HG03457 (cell line): ENCODE measurements around the gene LRRC8D.
"Not testable (repeated sequence)": the region's sequence is repeated elsewhere in the genome, so short reads cannot be mapped to it uniquely, and the experiment has no call there.

Source experiments
- ATAC-seq: cut with Tn5 transposase; IDR thresholded peaks from one replicate; pipeline ENCODE4 v1.9.1; 2021; ENCODE audit warnings: moderate number of reproducible peaks; ENCODE audit not compliant: unreplicated experiment

Gene LRRC8D

GRCh38 chr1:89820422-89821321, at the start of gene LRRC8D:
Gene LRRC8D (plus strand): TSS chr1:89821032. CDS start chr1:89933069, 112,037 bp downstream.
- peak; percentile 56 for ATAC-seq

- ATAC-seq, result no peak
These were observed 48.8 kb upstream of the LRRC8D start for GRCh38 chr1:89771991-89772560.

- ATAC-seq, result not testable (repeated sequence)
These were observed 44.7 kb upstream of the LRRC8D start for GRCh38 chr1:89776104-89776503.

- not testable (repeated sequence) for ATAC-seq
These were observed 43.6 kb upstream of the LRRC8D start for GRCh38 chr1:89777271-89777670.

- ATAC-seq, result no peak
These were observed 41.5 kb upstream of the LRRC8D start for GRCh38 chr1:89779151-89779940.

- no peak for ATAC-seq
These were observed 40.1 kb upstream of the LRRC8D start for GRCh38 chr1:89780721-89781120.

GRCh38 chr1:89781494-89782126, 39.2 kb upstream of the LRRC8D start:
- ATAC-seq, result peak; percentile 83

GRCh38 chr1:89786628-89787214, 34.1 kb upstream of the LRRC8D start:
- ATAC-seq, result no peak

GRCh38 chr1:89790592-89790991, 30.2 kb upstream of the LRRC8D start:
- no peak for ATAC-seq

GRCh38 chr1:89791064-89791726, 29.6 kb upstream of the LRRC8D start:
- ATAC-seq, result no peak

- no peak for ATAC-seq
These were observed 26.4 kb upstream of the LRRC8D start for GRCh38 chr1:89794406-89794805.

- ATAC-seq, result not testable (repeated sequence)
These were observed 25.3 kb upstream of the LRRC8D start for GRCh38 chr1:89795571-89795970.

GRCh38 chr1:89797876-89798275, 23.0 kb upstream of the LRRC8D start:
- ATAC-seq, result not testable (repeated sequence)

- no peak for ATAC-seq
These were observed 21.3 kb upstream of the LRRC8D start for GRCh38 chr1:89799495-89799894.

GRCh38 chr1:89800022-89800655, 20.7 kb upstream of the LRRC8D start:
- ATAC-seq, result no peak

GRCh38 chr1:89800718-89801117, 20.1 kb upstream of the LRRC8D start:
- ATAC-seq, result no peak

GRCh38 chr1:89802051-89802450, 18.8 kb upstream of the LRRC8D start:
- no peak for ATAC-seq

- ATAC-seq, result no peak
These were observed 18.0 kb upstream of the LRRC8D start for GRCh38 chr1:89802841-89803240.

GRCh38 chr1:89804642-89805237, 16.1 kb upstream of the LRRC8D start:
- no peak for ATAC-seq
